GM18499 (cell line): ENCODE data around the gene DSTN.

Experiments used
- ATAC-seq: cut with Tn5 transposase; IDR thresholded peaks from one replicate; pipeline ENCODE4 v1.9.1; 2021; ENCODE audit warnings: moderate number of reproducible peaks; ENCODE audit not compliant: insufficient read depth, unreplicated experiment

The DSTN gene

GRCh38 chr20:17609811-17610377, 40.0 kb downstream of the DSTN start:
- ATAC-seq, result no peak

GRCh38 chr20:17610566-17611289, 40.9 kb downstream of the DSTN start:
- no peak for ATAC-seq

GRCh38 chr20:17611290-17611539, 41.3 kb downstream of the DSTN start:
- no peak for ATAC-seq

- ATAC-seq, result no peak
Measured at GRCh38 chr20:17611540-17612286, 41.8 kb downstream of the DSTN start.

GRCh38 chr20:17612287-17612991, 42.6 kb downstream of the DSTN start:
- no peak for ATAC-seq

- no peak for ATAC-seq
Measured at GRCh38 chr20:17612992-17613327, 43.1 kb downstream of the DSTN start.

GRCh38 chr20:17613328-17614175, 43.7 kb downstream of the DSTN start:
- no peak for ATAC-seq

GRCh38 chr20:17614176-17614811, 44.4 kb downstream of the DSTN start:
- no peak for ATAC-seq

- no peak for ATAC-seq
Measured at GRCh38 chr20:17614812-17615644, 45.2 kb downstream of the DSTN start.

GRCh38 chr20:17615645-17616479, 46.0 kb downstream of the DSTN start:
- no peak for ATAC-seq

GRCh38 chr20:17616480-17617211, 46.8 kb downstream of the DSTN start:
- ATAC-seq, result no peak

GRCh38 chr20:17617212-17617867, 47.5 kb downstream of the DSTN start:
- ATAC-seq, result no peak

GRCh38 chr20:17617868-17618672, 48.2 kb downstream of the DSTN start:
- ATAC-seq, result no peak

GRCh38 chr20:17618673-17619013, 48.8 kb downstream of the DSTN start:
- no peak for ATAC-seq

GRCh38 chr20:17619351-17620093, 49.6 kb downstream of the DSTN start:
- ATAC-seq, result no peak
